MV-4-11 (cell line): ENCODE results near the gene ARHGAP8.
"Not testable (repeated sequence)": the region's sequence is repeated elsewhere in the genome, so short reads cannot be mapped to it uniquely, and the experiment has no call there.

Source experiments
- DNase-seq: peaks from one replicate; lab custom pipeline; 2025; lab: John Stamatoyannopoulos, UW

The ARHGAP8 gene

DNA sequence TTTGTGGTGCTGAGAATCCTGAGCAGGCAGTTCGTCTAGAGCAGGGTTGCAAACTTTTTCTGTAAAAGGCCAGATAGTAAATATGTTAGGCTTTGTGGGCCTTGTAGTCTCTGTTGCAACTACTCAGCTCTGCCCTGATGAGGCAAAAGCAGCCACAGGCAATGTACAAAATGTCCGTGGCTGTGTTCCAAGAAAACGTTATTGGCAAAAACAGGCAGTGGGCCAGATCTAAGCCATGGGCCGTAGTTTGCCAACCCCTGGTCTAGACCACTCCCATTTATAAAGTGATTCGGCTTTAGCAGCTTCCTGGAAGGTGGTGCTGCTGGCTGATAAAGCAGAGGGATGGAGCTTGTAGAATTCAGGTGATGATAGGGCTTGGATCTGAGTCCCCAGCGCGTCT lies 106.4 kb downstream of the ARHGAP8 start:
- not testable (repeated sequence) for DNase-seq

DNA sequence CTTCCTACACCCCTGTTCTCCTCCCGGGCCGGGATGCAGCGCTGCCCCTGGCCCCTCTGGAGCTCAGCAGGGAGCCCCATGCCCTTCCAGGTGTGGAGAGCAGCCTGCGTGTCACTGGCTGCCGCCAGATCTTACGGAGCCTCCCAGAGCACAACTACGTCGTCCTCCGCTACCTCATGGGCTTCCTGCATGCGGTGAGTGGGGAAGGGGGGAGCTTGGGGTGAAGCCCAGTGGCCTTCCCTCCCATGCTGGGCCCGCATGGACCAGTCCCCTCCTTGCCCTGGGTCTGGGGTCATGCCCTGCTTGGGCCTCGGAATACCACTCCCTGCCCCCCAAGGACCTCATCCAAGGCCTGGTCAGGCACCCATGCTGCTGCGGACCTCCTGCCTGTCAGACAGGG lies 107.3 kb downstream of the ARHGAP8 start:
- DNase-seq, result no peak

DNA sequence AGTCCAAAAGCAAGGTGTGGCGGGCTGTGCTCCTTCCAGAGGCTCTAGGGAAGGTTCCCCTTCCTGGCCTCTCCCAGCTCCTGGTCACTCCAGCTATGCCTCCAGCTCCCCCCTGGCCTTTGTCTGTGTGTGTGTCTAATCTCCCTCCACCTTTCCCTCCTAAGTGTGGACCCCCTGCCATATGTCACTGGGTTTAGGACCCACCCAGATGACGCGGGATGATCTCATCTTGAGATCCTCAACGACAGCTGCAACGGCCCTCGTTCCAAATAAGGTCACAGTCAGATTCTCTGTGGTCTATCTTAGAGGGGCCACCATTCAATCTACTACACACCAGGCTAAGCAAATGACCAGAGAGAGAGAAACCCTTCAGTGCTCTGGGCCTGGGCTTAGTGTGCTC lies 107.9 kb downstream of the ARHGAP8 start:
- DNase-seq, result no peak

DNA sequence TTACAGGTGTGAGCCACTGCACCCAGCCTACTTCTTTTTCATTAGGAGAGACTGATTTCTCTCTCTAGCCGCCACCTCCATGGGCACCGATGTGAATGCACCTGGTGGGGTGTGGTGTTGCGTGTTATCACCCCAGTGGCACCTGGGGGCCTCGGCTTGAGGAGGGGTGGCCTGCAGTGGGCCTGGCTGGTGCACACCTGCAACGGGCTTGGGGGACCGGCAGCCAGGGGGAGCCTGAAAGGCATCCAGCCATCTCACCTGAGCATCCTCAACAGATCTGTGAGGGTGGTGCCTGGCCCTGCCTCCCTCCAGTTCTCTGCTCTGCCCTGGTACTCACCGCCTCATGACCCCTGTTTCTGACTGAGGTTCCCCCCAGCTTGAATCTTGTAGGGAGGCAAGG lies 108.9 kb downstream of the ARHGAP8 start:
- no peak for DNase-seq

- no peak for DNase-seq
These were observed 109.9 kb downstream of the ARHGAP8 start for GRCh38 chr22:44862281-44862680.

- DNase-seq, result no peak
These were observed 110.8 kb downstream of the ARHGAP8 start for GRCh38 chr22:44862981-44863860.

- DNase-seq, result no peak
These were observed 113.0 kb downstream of the ARHGAP8 start for GRCh38 chr22:44865193-44866057.

GRCh38 chr22:44869196-44869595 lies 116.8 kb downstream of the ARHGAP8 start:
- DNase-seq, result no peak

DNA sequence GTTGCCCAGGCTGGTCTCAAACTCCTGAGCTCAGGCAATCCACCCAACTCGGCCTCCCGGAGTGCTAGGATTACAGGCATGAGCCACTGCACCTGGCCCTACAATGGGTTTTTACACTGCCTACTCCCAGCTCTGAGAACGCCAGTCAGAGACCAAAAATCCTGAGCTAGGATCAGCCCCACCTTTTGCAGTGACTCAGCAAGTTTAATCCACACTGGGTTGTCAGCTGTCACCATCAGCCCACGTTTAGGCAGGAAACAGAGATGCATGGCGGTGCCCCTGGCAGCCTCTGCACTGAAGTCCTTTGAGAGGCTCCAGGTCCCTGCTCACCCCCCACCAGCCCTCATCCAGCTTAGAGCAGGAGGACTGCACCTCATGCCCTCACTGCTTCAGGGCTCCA lies 117.6 kb downstream of the ARHGAP8 start:
- DNase-seq, result no peak

GRCh38 chr22:44871782-44872181 lies 119.4 kb downstream of the ARHGAP8 start:
- no peak for DNase-seq

- DNase-seq, result no peak
These were observed 124.5 kb downstream of the ARHGAP8 start for GRCh38 chr22:44876921-44877320.

DNA sequence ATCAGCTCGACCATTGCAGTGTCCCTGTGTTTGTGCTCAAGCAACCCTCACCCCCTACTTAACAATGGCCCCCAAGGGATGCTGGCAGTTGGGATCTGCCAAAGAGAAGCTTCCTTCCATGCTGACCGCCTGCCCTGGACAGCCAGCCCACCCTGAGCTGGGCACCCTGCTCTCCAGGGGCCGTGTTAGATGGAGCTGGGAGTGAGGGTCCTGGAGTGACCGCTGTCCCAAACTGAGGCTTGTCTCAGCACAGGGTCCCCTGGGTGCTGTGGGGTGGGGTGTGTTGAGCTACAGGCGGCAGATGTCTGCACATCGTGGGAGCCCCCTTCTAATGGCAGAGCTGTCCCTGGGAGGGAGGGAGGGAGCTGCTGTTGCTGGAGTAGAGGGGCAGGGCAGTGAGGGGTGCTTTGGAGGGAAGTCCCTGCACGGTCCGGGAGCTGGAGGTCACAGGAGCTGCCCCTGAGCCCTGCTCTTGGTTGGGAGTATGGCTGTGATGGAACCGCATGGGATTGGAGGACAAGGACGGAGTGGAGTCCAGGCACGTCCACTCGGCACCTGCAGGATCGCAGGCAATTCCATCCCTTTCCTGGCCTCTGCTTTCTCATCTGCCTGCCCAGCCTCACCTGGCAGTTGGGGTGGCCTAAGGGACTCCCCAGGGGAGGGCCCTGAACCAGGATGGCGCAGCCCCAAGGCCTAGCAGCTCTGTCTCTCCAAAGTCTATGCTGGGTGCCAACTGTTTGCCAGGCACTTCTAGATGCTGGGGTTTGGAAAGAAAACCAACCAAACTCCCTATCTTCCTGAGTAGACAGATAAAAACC lies 126.3 kb downstream of the ARHGAP8 start:
- no peak for DNase-seq

DNA sequence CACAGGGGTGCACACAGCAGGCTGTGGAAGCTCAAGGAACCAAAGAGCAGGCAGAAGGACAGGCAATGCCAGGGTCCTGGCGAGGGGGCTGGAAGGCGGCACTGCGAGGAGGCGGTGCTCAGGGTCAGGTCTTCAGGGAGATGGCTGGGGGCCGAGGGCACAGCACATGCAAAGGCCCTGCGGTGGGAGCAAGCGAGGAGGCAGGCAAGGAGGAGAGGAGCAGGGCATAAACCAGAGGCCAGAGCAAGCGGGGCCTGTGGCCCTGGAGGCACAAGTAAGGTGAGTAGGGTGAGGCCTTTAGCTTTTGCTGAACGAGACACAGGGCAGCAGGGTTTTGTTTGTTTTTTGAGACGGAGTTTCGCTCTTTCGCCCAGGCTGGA lies 126.9 kb downstream of the ARHGAP8 start:
- no peak for DNase-seq

GRCh38 chr22:44880610-44881290 lies 128.4 kb downstream of the ARHGAP8 start:
- no peak for DNase-seq

GRCh38 chr22:44881624-44882023 lies 129.2 kb downstream of the ARHGAP8 start:
- DNase-seq, result no peak

GRCh38 chr22:44882226-44882905 lies 130.0 kb downstream of the ARHGAP8 start:
- no peak for DNase-seq

DNA sequence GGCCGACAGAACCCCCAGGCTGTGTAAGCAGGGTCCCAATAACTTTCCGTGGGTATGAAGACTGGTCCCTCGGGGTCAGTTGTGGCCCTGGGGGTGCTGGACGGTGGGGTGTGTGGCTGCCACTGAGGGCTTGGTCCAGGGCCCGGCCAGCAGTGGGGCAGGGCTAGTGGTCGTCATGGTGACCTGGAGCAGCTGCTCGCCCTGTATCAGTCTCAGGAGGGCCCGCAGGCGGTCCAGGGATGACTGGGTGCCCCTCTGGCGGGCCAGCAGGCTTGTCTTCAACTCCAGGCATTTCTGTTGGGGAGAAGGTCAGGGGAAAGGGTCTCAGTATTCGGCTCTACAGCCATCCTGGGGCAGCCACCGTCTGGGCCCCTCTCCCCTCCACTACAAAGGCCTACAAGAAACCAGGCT lies 130.6 kb downstream of the ARHGAP8 start:
- DNase-seq, result no peak

GRCh38 chr22:44884562-44884961 lies 132.2 kb downstream of the ARHGAP8 start:
- DNase-seq, result no peak

GRCh38 chr22:44884968-44885805 lies 132.8 kb downstream of the ARHGAP8 start:
- DNase-seq, result no peak

GRCh38 chr22:44885806-44886360 lies 133.5 kb downstream of the ARHGAP8 start:
- DNase-seq, result no peak
